ENCODE data around the gene SYNE1. TPM values are rescaled to one million over a fixed set of nuclear protein-coding genes. Genes with fewer than 3 reads are reported as not detected.
A peak's percentile ranks its signal among the peaks of the same experiment; 100 is the strongest.

SYNE1 gene
- total RNA-seq, 1 donor from 2014 or later: 12.7 TPM

- TF ChIP-seq, protein P1, sequence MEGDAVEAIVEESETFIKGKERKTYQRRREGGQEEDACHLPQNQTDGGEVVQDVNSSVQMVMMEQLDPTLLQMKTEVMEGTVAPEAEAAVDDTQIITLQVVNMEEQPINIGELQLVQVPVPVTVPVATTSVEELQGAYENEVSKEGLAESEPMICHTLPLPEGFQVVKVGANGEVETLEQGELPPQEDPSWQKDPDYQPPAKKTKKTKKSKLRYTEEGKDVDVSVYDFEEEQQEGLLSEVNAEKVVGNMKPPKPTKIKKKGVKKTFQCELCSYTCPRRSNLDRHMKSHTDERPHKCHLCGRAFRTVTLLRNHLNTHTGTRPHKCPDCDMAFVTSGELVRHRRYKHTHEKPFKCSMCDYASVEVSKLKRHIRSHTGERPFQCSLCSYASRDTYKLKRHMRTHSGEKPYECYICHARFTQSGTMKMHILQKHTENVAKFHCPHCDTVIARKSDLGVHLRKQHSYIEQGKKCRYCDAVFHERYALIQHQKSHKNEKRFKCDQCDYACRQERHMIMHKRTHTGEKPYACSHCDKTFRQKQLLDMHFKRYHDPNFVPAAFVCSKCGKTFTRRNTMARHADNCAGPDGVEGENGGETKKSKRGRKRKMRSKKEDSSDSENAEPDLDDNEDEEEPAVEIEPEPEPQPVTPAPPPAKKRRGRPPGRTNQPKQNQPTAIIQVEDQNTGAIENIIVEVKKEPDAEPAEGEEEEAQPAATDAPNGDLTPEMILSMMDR (IDR thresholded peaks at IDR 0.05; ENCODE audit: unreplicated experiment): peak; percentile 45
- Mint-ChIP-seq H3K4me1 (ENCODE audit: unreplicated experiment) (peaks cover 13% of the 10 kb centered on the region), H3K27me3 (ENCODE audit: unreplicated experiment) (peaks cover 2% of the 10 kb centered on the region), H3K27ac (ENCODE audit: unreplicated experiment) (no peak overlapping the region), H3K4me3 (ENCODE audit: unreplicated experiment) (no peak overlapping the region), H3K36me3 (ENCODE audit: low read depth, unreplicated experiment) (no peaks in the 10 kb centered on the region), H3K9me3 (ENCODE audit: unreplicated experiment) (no peaks in the 10 kb centered on the region)
- no peak for DNase-seq (ENCODE audit: low spot score)
Measured at GRCh38 chr6:152595499-152595898, 41.7 kb downstream of the SYNE1 start.

DNA sequence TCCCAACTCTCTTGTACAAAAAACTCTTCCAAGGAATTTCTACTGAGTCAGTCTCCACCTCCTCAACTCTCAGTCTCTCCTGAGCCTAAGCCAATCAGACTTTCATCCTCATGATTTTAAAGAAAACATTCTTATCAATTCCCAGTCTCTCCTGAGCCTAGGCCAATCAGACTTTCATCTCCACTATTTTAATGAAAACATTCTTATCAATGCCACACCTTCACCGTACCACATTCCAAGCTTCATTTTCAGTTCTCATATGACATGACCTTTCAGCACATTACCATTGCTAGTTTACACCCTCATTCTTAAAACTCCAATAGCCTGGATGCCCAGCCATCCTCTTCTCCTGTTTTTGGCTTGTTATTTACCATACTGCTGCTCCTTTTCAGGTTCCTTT, 42.5 kb downstream of the SYNE1 start:
- Mint-ChIP-seq H3K27ac (ENCODE audit: unreplicated experiment) (no peak overlapping the region), H3K4me1 (ENCODE audit: unreplicated experiment) (peaks cover 9% of the 10 kb centered on the region), H3K27me3 (ENCODE audit: unreplicated experiment) (peaks cover 2% of the 10 kb centered on the region), H3K36me3 (ENCODE audit: low read depth, unreplicated experiment) (no peaks in the 10 kb centered on the region), H3K9me3 (ENCODE audit: unreplicated experiment) (no peaks in the 10 kb centered on the region), H3K4me3 (ENCODE audit: unreplicated experiment) (no peak overlapping the region)
- DNase-seq (ENCODE audit: low spot score): no peak
- TF ChIP-seq, protein P1 (IDR thresholded peaks at IDR 0.05; ENCODE audit: unreplicated experiment): no peak

GRCh38 chr6:152588456-152588855, 48.7 kb downstream of the SYNE1 start:
- H3K4me1 Mint-ChIP-seq (ENCODE audit: unreplicated experiment): peaks cover 17% of the 10 kb centered on the region
- no peak overlapping the region for H3K27ac Mint-ChIP-seq (ENCODE audit: unreplicated experiment)
- no peak overlapping the region for H3K4me3 Mint-ChIP-seq (ENCODE audit: unreplicated experiment)
- H3K36me3 Mint-ChIP-seq (ENCODE audit: low read depth, unreplicated experiment): no peaks in the 10 kb centered on the region
- H3K9me3 Mint-ChIP-seq (ENCODE audit: unreplicated experiment): no peaks in the 10 kb centered on the region
- no peak for DNase-seq (ENCODE audit: low spot score)
- no peaks in the 10 kb centered on the region for H3K27me3 Mint-ChIP-seq (ENCODE audit: unreplicated experiment)
- TF ChIP-seq, protein P1 (IDR thresholded peaks at IDR 0.05; ENCODE audit: unreplicated experiment): no peak

- H3K4me1 Mint-ChIP-seq (ENCODE audit: unreplicated experiment): peaks cover 17% of the 10 kb centered on the region
- no peak for DNase-seq (ENCODE audit: low spot score)
- H3K36me3 Mint-ChIP-seq (ENCODE audit: low read depth, unreplicated experiment): no peaks in the 10 kb centered on the region
- H3K9me3 Mint-ChIP-seq (ENCODE audit: unreplicated experiment): no peaks in the 10 kb centered on the region
- H3K27me3 Mint-ChIP-seq (ENCODE audit: unreplicated experiment): no peaks in the 10 kb centered on the region
- TF ChIP-seq, protein P1 (IDR thresholded peaks at IDR 0.05; ENCODE audit: unreplicated experiment): no peak
- peak overlapping the region; percentile 20 for H3K27ac Mint-ChIP-seq (ENCODE audit: unreplicated experiment)
- no peak overlapping the region for H3K4me3 Mint-ChIP-seq (ENCODE audit: unreplicated experiment)
Measured at GRCh38 chr6:152587473-152587872, 49.7 kb downstream of the SYNE1 start.

GRCh38 chr6:152585236-152585635, 51.9 kb downstream of the SYNE1 start:
- TF ChIP-seq, protein P1 (IDR thresholded peaks at IDR 0.05; ENCODE audit: unreplicated experiment): no peak
- Mint-ChIP-seq H3K4me3 (ENCODE audit: unreplicated experiment) (no peak overlapping the region), H3K4me1 (ENCODE audit: unreplicated experiment) (peaks cover 20% of the 10 kb centered on the region), H3K27me3 (ENCODE audit: unreplicated experiment) (peaks cover 2% of the 10 kb centered on the region), H3K36me3 (ENCODE audit: low read depth, unreplicated experiment) (no peaks in the 10 kb centered on the region), H3K9me3 (ENCODE audit: unreplicated experiment) (no peaks in the 10 kb centered on the region), H3K27ac (ENCODE audit: unreplicated experiment) (no peak overlapping the region)
- no peak for DNase-seq (ENCODE audit: low spot score)

Data from endothelial cell (in vitro differentiated cells).